ENCODE data around the gene OR5AC2.

DNA sequence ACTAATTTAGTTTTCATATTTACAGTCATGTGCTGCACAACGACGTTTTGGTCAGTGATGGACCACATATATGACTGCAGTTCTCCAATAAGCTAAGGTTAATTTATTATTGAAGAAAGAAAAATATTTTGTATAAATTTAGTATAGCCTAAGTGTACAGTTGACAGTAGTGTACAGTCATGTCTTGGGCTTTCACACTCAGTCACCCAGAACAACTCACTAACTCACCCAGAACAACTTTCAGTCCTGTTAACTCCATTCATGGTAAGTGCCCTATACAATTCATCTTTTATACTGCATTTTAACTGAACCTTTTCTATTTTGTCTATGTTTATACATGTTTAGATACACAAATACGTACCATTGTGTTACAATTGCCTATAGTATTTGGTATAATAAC is 48.1 kb upstream of the OR5AC2 start:
- no peak for TF ChIP-seq EP300 (IDR thresholded peaks at IDR 0.05; ENCODE audit: borderline replicate concordance)
- no peak for TF ChIP-seq FOXM1 (IDR thresholded peaks at IDR 0.05; ENCODE audit: borderline replicate concordance, low read depth)
- no peak for TF ChIP-seq NFIC (IDR thresholded peaks at IDR 0.05)
- TF ChIP-seq RAD21 (IDR thresholded peaks at IDR 0.05; ENCODE audit: low read depth): no peak
- TF ChIP-seq MAX (IDR thresholded peaks at IDR 0.05): no peak
- TF ChIP-seq REST (IDR thresholded peaks at IDR 0.05; ENCODE audit: low read depth): no peak
- TF ChIP-seq TAF1 (IDR thresholded peaks at IDR 0.05; ENCODE audit: low read depth): no peak
- TF ChIP-seq ZBTB7A (IDR thresholded peaks at IDR 0.05; ENCODE audit: low read depth): no peak
- TF ChIP-seq CEBPB (IDR thresholded peaks at IDR 0.05): no peak
- no peak for TF ChIP-seq YY1 (IDR thresholded peaks at IDR 0.05; ENCODE audit: low read depth)
